GM12891 (cell line): Measurements from ENCODE around the gene ELOVL4.

Source experiments
- POLR2A ChIP-seq: IDR thresholded peaks from 2 replicates; pipeline ENCODE4 v1.6.1; 2011; ENCODE audit warnings: low read depth, low read length, control low read depth
- SPI1 ChIP-seq: IDR thresholded peaks from 2 replicates; pipeline ENCODE4 v1.6.1; 2011; ENCODE audit warnings: low read depth, low read length, control low read depth

DNA sequence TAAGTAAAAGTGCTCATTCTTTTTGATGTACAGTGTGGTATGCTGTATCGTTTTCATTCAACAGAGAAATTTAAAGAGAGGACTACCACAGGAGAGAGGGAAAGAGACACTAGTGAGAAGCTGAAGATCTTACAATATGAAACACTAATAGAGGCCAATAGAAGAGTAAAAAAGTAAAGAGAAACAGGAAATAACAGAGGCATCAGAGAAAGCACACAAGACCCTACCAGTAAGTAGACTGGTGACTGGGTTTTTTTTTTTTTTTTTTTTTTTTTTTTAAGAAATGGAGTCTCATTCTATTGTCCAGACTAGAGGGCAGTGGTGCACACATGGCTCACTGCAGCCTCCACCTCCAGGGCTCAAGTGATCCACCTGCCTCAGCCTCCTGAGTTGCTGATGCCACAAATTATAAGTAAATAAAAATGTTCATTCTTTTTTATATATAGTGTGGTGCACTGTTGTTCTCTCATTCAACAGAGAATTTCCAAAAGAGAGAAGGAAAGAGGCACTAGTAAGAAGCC is 18.8 kb downstream of the ELOVL4 start:
- TF ChIP-seq POLR2A: no peak
- no peak for TF ChIP-seq SPI1
